ENCODE measurements around the gene OR5AR1. TPM values are rescaled to one million over a fixed set of nuclear protein-coding genes. Genes with fewer than 3 reads are reported as not detected.

The OR5AR1 gene
- total RNA-seq, 1 experiment from 2014 or later: not detected

DNA sequence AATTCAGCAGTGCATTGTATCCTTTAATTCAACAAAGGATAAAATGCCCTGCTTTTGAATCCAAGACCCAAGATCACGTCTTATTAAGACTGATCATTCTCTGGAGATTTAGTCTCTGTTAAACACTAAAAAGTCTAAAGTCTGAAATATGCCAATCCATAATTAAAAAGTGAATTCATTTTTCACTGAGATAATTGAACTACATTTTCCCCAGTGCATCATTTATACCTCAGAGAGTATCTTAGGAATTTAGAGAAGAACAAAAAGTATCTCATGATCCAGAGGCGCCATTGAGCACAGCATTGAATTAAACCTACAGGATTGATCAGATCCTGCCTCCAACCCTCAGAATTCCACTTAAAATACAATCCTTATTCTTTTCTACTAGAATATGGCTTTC lies 26.6 kb upstream of the OR5AR1 start:
- BruUV-seq (replicated peaks): no TSS peak
- ATAC-seq (no peak), DNase-seq (ENCODE audit: low read depth, low spot score) (no peak)
- TF ChIP-seq, protein P1, sequence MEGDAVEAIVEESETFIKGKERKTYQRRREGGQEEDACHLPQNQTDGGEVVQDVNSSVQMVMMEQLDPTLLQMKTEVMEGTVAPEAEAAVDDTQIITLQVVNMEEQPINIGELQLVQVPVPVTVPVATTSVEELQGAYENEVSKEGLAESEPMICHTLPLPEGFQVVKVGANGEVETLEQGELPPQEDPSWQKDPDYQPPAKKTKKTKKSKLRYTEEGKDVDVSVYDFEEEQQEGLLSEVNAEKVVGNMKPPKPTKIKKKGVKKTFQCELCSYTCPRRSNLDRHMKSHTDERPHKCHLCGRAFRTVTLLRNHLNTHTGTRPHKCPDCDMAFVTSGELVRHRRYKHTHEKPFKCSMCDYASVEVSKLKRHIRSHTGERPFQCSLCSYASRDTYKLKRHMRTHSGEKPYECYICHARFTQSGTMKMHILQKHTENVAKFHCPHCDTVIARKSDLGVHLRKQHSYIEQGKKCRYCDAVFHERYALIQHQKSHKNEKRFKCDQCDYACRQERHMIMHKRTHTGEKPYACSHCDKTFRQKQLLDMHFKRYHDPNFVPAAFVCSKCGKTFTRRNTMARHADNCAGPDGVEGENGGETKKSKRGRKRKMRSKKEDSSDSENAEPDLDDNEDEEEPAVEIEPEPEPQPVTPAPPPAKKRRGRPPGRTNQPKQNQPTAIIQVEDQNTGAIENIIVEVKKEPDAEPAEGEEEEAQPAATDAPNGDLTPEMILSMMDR (IDR thresholded peaks at IDR 0.05): no peak
- TF ChIP-seq, protein P2, sequence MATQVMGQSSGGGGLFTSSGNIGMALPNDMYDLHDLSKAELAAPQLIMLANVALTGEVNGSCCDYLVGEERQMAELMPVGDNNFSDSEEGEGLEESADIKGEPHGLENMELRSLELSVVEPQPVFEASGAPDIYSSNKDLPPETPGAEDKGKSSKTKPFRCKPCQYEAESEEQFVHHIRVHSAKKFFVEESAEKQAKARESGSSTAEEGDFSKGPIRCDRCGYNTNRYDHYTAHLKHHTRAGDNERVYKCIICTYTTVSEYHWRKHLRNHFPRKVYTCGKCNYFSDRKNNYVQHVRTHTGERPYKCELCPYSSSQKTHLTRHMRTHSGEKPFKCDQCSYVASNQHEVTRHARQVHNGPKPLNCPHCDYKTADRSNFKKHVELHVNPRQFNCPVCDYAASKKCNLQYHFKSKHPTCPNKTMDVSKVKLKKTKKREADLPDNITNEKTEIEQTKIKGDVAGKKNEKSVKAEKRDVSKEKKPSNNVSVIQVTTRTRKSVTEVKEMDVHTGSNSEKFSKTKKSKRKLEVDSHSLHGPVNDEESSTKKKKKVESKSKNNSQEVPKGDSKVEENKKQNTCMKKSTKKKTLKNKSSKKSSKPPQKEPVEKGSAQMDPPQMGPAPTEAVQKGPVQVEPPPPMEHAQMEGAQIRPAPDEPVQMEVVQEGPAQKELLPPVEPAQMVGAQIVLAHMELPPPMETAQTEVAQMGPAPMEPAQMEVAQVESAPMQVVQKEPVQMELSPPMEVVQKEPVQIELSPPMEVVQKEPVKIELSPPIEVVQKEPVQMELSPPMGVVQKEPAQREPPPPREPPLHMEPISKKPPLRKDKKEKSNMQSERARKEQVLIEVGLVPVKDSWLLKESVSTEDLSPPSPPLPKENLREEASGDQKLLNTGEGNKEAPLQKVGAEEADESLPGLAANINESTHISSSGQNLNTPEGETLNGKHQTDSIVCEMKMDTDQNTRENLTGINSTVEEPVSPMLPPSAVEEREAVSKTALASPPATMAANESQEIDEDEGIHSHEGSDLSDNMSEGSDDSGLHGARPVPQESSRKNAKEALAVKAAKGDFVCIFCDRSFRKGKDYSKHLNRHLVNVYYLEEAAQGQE (IDR thresholded peaks at IDR 0.05; ENCODE audit: insufficient read depth in 1 of 2, low read depth in 2 of 2, low read length in 1 of 2): no peak
- TF ChIP-seq TCF7L2 (IDR thresholded peaks at IDR 0.05; ENCODE audit: low read depth, low read length) (no peak), SIN3A (IDR thresholded peaks at IDR 0.05; ENCODE audit: borderline replicate concordance, insufficient read depth, low read depth, low read length) (no peak)
- no peaks in the 10 kb centered on the region for H3K27me3 ChIP-seq (ENCODE audit: control insufficient read depth, insufficient read depth, low read length)
- ChIA-PET CTCF (no interaction called here), POLR2A (no interaction called here)
- H3K9me3 ChIP-seq (ENCODE audit: control insufficient read depth, insufficient read depth, low read depth, low read length): no peaks in the 10 kb centered on the region
- no peak overlapping the region for H3K27ac ChIP-seq (ENCODE audit: low read length)
- no peaks in the 10 kb centered on the region for H3K36me3 ChIP-seq (ENCODE audit: control insufficient read depth, insufficient read depth, low read length)
- intact Hi-C loops (cut with micrococcal nuclease; ENCODE audit: unreplicated experiment) (no loop called here), in situ Hi-C loops (cut with HindIII; ENCODE audit: low pct_unique_long_range_greater_than_20kb, low sequenced_read_pairs) (no loop called here)
- H3K4me1 ChIP-seq (ENCODE audit: control insufficient read depth, insufficient read depth, low read length): no peaks in the 10 kb centered on the region
- H3K4me3 ChIP-seq (ENCODE audit: low read depth in 2 of 2, low read length in 2 of 2): no peak overlapping the region

DNA sequence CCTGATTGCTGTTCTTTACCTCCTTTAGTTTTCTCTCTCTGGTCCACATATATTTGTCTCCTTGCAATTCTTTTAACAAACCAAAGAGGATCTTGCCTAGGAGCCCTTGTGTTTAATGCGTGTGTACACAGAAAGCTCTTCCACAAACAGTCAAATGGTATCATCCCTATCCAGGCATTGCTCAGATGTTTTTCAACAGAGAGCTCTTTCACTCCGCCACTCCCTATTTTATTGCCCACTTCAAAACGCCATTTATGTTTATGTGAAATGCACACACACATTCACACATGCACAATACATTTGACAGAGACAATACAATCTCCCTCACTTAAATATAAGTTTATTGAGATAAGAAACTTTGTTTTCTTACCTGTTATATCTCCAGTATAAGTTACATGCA lies 26.0 kb upstream of the OR5AR1 start:
- no TSS peak for BruUV-seq (replicated peaks)
- Histone ChIP-seq H3K4me3 (ENCODE audit: low read depth in 2 of 2, low read length in 2 of 2) (no peak overlapping the region), H3K27me3 (ENCODE audit: control insufficient read depth, insufficient read depth, low read length) (no peaks in the 10 kb centered on the region), H3K36me3 (ENCODE audit: control insufficient read depth, insufficient read depth, low read length) (no peaks in the 10 kb centered on the region), H3K9me3 (ENCODE audit: control insufficient read depth, insufficient read depth, low read depth, low read length) (no peaks in the 10 kb centered on the region), H3K27ac (ENCODE audit: low read length) (no peak overlapping the region), H3K4me1 (ENCODE audit: control insufficient read depth, insufficient read depth, low read length) (no peaks in the 10 kb centered on the region)
- TF ChIP-seq, protein P2 (IDR thresholded peaks at IDR 0.05; ENCODE audit: insufficient read depth in 1 of 2, low read depth in 2 of 2, low read length in 1 of 2): no peak
- no peak for TF ChIP-seq TCF7L2 (IDR thresholded peaks at IDR 0.05; ENCODE audit: low read depth, low read length)
- no peak for TF ChIP-seq SIN3A (IDR thresholded peaks at IDR 0.05; ENCODE audit: borderline replicate concordance, insufficient read depth, low read depth, low read length)
- TF ChIP-seq, protein P1 (IDR thresholded peaks at IDR 0.05): no peak
- TF ChIP-seq POLR2AphosphoS5 (IDR thresholded peaks at IDR 0.05; ENCODE audit: low read depth, low read length): no peak
- intact Hi-C loops (cut with micrococcal nuclease; ENCODE audit: unreplicated experiment): no loop called here
- in situ Hi-C loops (cut with HindIII; ENCODE audit: low pct_unique_long_range_greater_than_20kb, low sequenced_read_pairs): no loop called here
- ChIA-PET POLR2A (no interaction called here), CTCF (no interaction called here)
- no peak for ATAC-seq
- no peak for DNase-seq (ENCODE audit: low read depth, low spot score)

Data from Panc1 (cell line).